Motor neuron (in vitro differentiated cells): ENCODE results near the gene ALDH1A2. TPM values are rescaled to one million over a fixed set of nuclear protein-coding genes. Genes with fewer than 3 reads are reported as not detected.
A peak's percentile ranks its signal among the peaks of the same experiment; 100 is the strongest.
"Not testable (repeated sequence)": the region's sequence is repeated elsewhere in the genome, so short reads cannot be mapped to it uniquely, and the experiment has no call there.

Experiments used
- ATAC-seq, 8 experiments: fragments of 200-7000 bp; cut with Tn5 transposase; replicated peaks in 6 of 8; 2 replicates each; pipeline ENCODE4 v1.8.0; 2021; ENCODE audit warnings: mild to moderate bottlenecking in 8 of 8, moderate library complexity in 8 of 8
- H3K27ac ChIP-seq, 2 donors: fragments of 250-450 bp; sonication (Bioruptor Pico); 2 replicates each; pipeline ENCODE4 v1.9.0; 2021; ENCODE audit warnings: antibody characterized with exemption in 2 of 2, mild to moderate bottlenecking in 2 of 2, moderate library complexity in 1 of 2
- H3K4me1 ChIP-seq, 2 donors: fragments of 250-450 bp; sonication (Bioruptor Pico); replicated peaks in 1 of 2; 2 replicates each; pipeline ENCODE4 v1.6.1; 2021; ENCODE audit warnings: antibody characterized with exemption in 2 of 2, mild to moderate bottlenecking in 2 of 2, moderate library complexity in 1 of 2
- H3K4me3 ChIP-seq, 5 donors: fragments of 250-450 bp; sonication (Bioruptor Pico); 2 replicates each; pipeline ENCODE4 v1.9.0; 2021; ENCODE audit warnings: antibody characterized with exemption in 5 of 5, mild to moderate bottlenecking in 5 of 5, moderate library complexity in 4 of 5
- WGBS, 10 experiments: fragments of 450-650 bp; shearing (Covaris generic); methylation state at CpG; one replicate each; pipeline ENCODE4 v1.0.0; 2022; 5-methylcytosine and 5-hydroxymethylcytosine counted together
- in situ Hi-C, 9 experiments: fragments of 400-800 bp; cut with MboI; loops; one replicate each; pipeline ENCODE4 v1.15.0; 2021; ENCODE audit warnings: low sequenced_read_pairs in 9 of 9, low pct_unique_long_range_greater_than_20kb in 2 of 9; ENCODE audit not compliant: unreplicated experiment in 9 of 9
- total RNA-seq, 8 experiments: library from RNA; unstranded; fragments of 300-600 nt; gene quantifications; 2 replicates each; pipeline versions ENCODE4 v1.2.3 to v1.2.4, GENCODE V29; 2022

ALDH1A2 gene
- total RNA-seq, 8 experiments from 2014 or later: 0.21 to 24.8 (median 5.4) TPM; not detected in 1

- H3K4me3 ChIP-seq: no peak overlapping the region
- in situ Hi-C loops: no loop called here
- WGBS, 10 experiments: 42 to 100% (median 64%) methylated on average over 1 to 3 of the region's 3 CpGs
- ATAC-seq: peak in 1 of 8 experiments; percentile 42
- H3K4me1 ChIP-seq: peaks cover 0 to 5% of the 10 kb centered on the region in 2 donors
- H3K27ac ChIP-seq: no peak overlapping the region
Observed at GRCh38 chr15:58003810-58004209, 61.7 kb downstream of the ALDH1A2 start.

- WGBS, 10 experiments: 18 to 100% (median 63%) methylated on average over 1 to 6 of the region's 6 CpGs
- no peak for ATAC-seq
- Histone ChIP-seq H3K27ac (no peak overlapping the region), H3K4me3 (no peak overlapping the region), H3K4me1 (peaks cover 0 to 5% of the 10 kb centered on the region in 2 donors)
- in situ Hi-C loops: no loop called here
Observed at GRCh38 chr15:58002338-58003126, 63.0 kb downstream of the ALDH1A2 start.

GRCh38 chr15:57999699-58000098 is 65.8 kb downstream of the ALDH1A2 start:
- in situ Hi-C loops, ATAC-seq: not testable (repeated sequence)
- 0 to 100% (median 40%) methylated on average over 1 to 2 of the region's 2 CpGs; no CpG with 5 or more reads in 3 of the 10 experiments for WGBS, 10 experiments

GRCh38 chr15:57996561-57996960 is 69.0 kb downstream of the ALDH1A2 start:
- in situ Hi-C loops: no loop called here
- WGBS, 10 experiments: 17 to 100% (median 100%) methylated on average over 1 of the region's 1 CpG; no CpG with 5 or more reads in 1 of the 10 experiments
- no peak for ATAC-seq
- no peaks in the 10 kb centered on the region for H3K4me1 ChIP-seq
- H3K27ac ChIP-seq: no peak overlapping the region
- no peak overlapping the region for H3K4me3 ChIP-seq

More at GRCh38 chr15:57999699-58000098, 65.8 kb downstream of the ALDH1A2 start:
- not testable (repeated sequence) for H3K4me3 ChIP-seq, H3K27ac ChIP-seq, H3K4me1 ChIP-seq

GRCh38 chr15:57994221-57995049 is 71.1 kb downstream of the ALDH1A2 start:
- WGBS, 10 experiments: 0 to 100% (median 63%) methylated on average over 1 to 3 of the region's 3 CpGs
- no peak overlapping the region for H3K27ac ChIP-seq
- ATAC-seq: peak in 2 of 8 experiments; percentile 54 to 85
- H3K4me3 ChIP-seq: no peak overlapping the region
- no peaks in the 10 kb centered on the region for H3K4me1 ChIP-seq
- in situ Hi-C loops: no loop called here

GRCh38 chr15:57993409-57994145 is 71.9 kb downstream of the ALDH1A2 start:
- no peak for ATAC-seq
- Histone ChIP-seq H3K4me3 (no peak overlapping the region), H3K4me1 (no peaks in the 10 kb centered on the region), H3K27ac (no peak overlapping the region)
- in situ Hi-C loops: no loop called here
- 0 to 100% (median 76%) methylated on average over 1 to 3 of the region's 3 CpGs; no CpG with 5 or more reads in 1 of the 10 experiments for WGBS, 10 experiments

- WGBS, 10 experiments: 10 to 91% (median 67%) methylated on average over 2 to 6 of the region's 6 CpGs; no CpG with 5 or more reads in 2 of the 10 experiments
- in situ Hi-C loops: no loop called here
- no peak for ATAC-seq
Observed at GRCh38 chr15:57992761-57993355, 72.7 kb downstream of the ALDH1A2 start.

GRCh38 chr15:57973534-57973933 is 92.0 kb downstream of the ALDH1A2 start:
- no peak for ATAC-seq
- Histone ChIP-seq H3K4me3 (no peak overlapping the region), H3K27ac (no peak overlapping the region), H3K4me1 (no peaks in the 10 kb centered on the region)
- in situ Hi-C loops: no loop called here
- WGBS, 10 experiments: 33 to 88% (median 67%) methylated on average over 2 to 3 of the region's 3 CpGs; no CpG with 5 or more reads in 2 of the 10 experiments

More at GRCh38 chr15:57992761-57993355, 72.7 kb downstream of the ALDH1A2 start:
- Histone ChIP-seq H3K27ac (no peak overlapping the region), H3K4me3 (no peak overlapping the region), H3K4me1 (no peaks in the 10 kb centered on the region)

- in situ Hi-C loops: no loop called here
- Histone ChIP-seq H3K4me3 (no peak overlapping the region), H3K27ac (no peak overlapping the region), H3K4me1 (no peaks in the 10 kb centered on the region)
- ATAC-seq: peak in 2 of 8 experiments; percentile 16 to 81
- 44 to 90% (median 72%) methylated on average over 1 to 2 of the region's 2 CpGs; no CpG with 5 or more reads in 1 of the 10 experiments for WGBS, 10 experiments
Observed at GRCh38 chr15:57972864-57973263, 92.6 kb downstream of the ALDH1A2 start.

- Histone ChIP-seq H3K27ac (no peak overlapping the region), H3K4me1 (no peaks in the 10 kb centered on the region), H3K4me3 (no peak overlapping the region)
- no peak for ATAC-seq
- in situ Hi-C loops: no loop called here
Observed at GRCh38 chr15:57969996-57970395, 95.5 kb downstream of the ALDH1A2 start.

- H3K4me1 ChIP-seq: no peaks in the 10 kb centered on the region
- H3K27ac ChIP-seq: no peak overlapping the region
- WGBS, 10 experiments: 22 to 96% (median 68%) methylated on average over 1 to 5 of the region's 5 CpGs; no CpG with 5 or more reads in 1 of the 10 experiments
- in situ Hi-C loops: no loop called here
- no peak overlapping the region for H3K4me3 ChIP-seq
- peak in 2 of 8 experiments; percentile 30 to 80 for ATAC-seq
Observed at GRCh38 chr15:57969355-57969754, 96.2 kb downstream of the ALDH1A2 start.

- in situ Hi-C loops: no loop called here
- no peak for ATAC-seq
- Histone ChIP-seq H3K27ac (no peak overlapping the region), H3K4me1 (no peaks in the 10 kb centered on the region), H3K4me3 (no peak overlapping the region)
- 11 to 100% (median 67%) methylated on average over 1 to 4 of the region's 4 CpGs; no CpG with 5 or more reads in 1 of the 10 experiments for WGBS, 10 experiments
Observed at GRCh38 chr15:57962887-57963286, 102.6 kb downstream of the ALDH1A2 start.
